ENCODE results near the gene LAMB3.

DNA sequence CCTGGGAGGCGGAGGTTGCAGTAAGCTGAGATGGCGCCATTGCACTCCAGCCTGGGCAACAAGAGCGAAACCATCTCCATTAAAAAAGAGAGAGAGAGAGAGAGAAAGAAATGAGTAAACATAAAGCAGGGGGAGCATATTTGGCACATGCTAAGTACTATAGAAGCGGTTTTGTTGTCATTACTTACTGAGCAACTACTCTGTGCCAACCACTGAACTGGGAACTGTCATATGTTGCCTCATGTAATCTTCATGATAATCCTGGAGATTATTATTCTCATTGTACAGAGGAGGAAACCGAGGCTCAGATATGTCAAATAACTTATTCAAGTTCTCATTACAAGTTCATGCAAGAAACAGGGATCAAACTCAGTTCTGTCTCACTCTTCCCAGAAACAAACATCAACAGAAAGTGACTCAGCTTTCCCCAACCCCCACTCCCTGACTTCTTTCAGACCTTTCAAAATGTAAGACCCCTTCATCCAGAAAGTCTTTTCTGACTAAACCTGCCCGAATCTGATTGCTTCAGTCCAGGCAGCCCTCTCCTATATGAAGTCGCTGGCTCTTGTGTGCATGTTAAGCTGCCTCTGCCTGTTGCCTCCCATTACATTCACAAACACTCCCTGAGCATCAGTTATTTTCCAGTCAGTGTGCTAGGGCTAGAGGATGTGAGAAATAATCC, 23.5 kb downstream of the LAMB3 start:
- TF ChIP-seq, protein P1, sequence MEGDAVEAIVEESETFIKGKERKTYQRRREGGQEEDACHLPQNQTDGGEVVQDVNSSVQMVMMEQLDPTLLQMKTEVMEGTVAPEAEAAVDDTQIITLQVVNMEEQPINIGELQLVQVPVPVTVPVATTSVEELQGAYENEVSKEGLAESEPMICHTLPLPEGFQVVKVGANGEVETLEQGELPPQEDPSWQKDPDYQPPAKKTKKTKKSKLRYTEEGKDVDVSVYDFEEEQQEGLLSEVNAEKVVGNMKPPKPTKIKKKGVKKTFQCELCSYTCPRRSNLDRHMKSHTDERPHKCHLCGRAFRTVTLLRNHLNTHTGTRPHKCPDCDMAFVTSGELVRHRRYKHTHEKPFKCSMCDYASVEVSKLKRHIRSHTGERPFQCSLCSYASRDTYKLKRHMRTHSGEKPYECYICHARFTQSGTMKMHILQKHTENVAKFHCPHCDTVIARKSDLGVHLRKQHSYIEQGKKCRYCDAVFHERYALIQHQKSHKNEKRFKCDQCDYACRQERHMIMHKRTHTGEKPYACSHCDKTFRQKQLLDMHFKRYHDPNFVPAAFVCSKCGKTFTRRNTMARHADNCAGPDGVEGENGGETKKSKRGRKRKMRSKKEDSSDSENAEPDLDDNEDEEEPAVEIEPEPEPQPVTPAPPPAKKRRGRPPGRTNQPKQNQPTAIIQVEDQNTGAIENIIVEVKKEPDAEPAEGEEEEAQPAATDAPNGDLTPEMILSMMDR (IDR thresholded peaks at IDR 0.05; ENCODE audit: insufficient read depth, low read length, poor library complexity, severe bottlenecking): no peak
- TF ChIP-seq EZH2phosphoT487 (conservative IDR thresholded peaks at IDR 0.05; ENCODE audit: low read length): no peak

All from SU-DHL-6 (cell line).